ENCODE results near the gene TRIM58. TPM values are rescaled to one million over a fixed set of nuclear protein-coding genes. Genes with fewer than 3 reads are reported as not detected.

Gene TRIM58
- total RNA-seq, 1 experiment from 2014 or later, result not detected

DNA sequence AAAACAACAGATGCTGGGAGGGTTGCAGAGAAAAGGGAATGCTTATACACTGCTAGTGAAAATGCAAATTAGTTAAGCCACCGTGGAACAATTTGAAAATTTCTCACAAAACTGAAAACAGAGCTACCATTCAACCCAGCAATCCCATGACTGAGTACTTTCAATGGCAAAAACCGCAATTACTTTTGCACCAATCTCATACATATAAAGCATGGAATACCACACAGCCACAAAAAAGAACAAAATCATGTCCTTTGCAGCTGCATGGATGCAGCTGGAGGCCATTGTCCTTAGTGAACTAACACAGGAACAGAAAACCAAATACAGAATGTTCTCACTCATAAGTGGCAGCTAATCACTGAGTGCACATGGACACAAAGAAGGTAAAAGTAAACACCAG lies 56.8 kb downstream of the TRIM58 start:
- TF ChIP-seq, protein P1, sequence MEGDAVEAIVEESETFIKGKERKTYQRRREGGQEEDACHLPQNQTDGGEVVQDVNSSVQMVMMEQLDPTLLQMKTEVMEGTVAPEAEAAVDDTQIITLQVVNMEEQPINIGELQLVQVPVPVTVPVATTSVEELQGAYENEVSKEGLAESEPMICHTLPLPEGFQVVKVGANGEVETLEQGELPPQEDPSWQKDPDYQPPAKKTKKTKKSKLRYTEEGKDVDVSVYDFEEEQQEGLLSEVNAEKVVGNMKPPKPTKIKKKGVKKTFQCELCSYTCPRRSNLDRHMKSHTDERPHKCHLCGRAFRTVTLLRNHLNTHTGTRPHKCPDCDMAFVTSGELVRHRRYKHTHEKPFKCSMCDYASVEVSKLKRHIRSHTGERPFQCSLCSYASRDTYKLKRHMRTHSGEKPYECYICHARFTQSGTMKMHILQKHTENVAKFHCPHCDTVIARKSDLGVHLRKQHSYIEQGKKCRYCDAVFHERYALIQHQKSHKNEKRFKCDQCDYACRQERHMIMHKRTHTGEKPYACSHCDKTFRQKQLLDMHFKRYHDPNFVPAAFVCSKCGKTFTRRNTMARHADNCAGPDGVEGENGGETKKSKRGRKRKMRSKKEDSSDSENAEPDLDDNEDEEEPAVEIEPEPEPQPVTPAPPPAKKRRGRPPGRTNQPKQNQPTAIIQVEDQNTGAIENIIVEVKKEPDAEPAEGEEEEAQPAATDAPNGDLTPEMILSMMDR (IDR thresholded peaks at IDR 0.05; ENCODE audit: unreplicated experiment), result no peak
- no peak for DNase-seq
- Mint-ChIP-seq H3K36me3 (ENCODE audit: insufficient read depth, unreplicated experiment) (no peaks in the 10 kb centered on the region), H3K27me3 (ENCODE audit: unreplicated experiment) (no peaks in the 10 kb centered on the region), H3K4me3 (ENCODE audit: low read depth, unreplicated experiment) (no peak overlapping the region), H3K9me3 (ENCODE audit: low read depth, unreplicated experiment) (peaks cover 26% of the 10 kb centered on the region), H3K27ac (ENCODE audit: unreplicated experiment) (no peak overlapping the region), H3K4me1 (ENCODE audit: low read depth, unreplicated experiment) (no peaks in the 10 kb centered on the region)
- CTCF ChIA-PET, result no interaction called here
- BruUV-seq (replicated peaks), result no TSS peak
- intact Hi-C loops (cut with micrococcal nuclease; ENCODE audit: unreplicated experiment), result no loop called here

DNA sequence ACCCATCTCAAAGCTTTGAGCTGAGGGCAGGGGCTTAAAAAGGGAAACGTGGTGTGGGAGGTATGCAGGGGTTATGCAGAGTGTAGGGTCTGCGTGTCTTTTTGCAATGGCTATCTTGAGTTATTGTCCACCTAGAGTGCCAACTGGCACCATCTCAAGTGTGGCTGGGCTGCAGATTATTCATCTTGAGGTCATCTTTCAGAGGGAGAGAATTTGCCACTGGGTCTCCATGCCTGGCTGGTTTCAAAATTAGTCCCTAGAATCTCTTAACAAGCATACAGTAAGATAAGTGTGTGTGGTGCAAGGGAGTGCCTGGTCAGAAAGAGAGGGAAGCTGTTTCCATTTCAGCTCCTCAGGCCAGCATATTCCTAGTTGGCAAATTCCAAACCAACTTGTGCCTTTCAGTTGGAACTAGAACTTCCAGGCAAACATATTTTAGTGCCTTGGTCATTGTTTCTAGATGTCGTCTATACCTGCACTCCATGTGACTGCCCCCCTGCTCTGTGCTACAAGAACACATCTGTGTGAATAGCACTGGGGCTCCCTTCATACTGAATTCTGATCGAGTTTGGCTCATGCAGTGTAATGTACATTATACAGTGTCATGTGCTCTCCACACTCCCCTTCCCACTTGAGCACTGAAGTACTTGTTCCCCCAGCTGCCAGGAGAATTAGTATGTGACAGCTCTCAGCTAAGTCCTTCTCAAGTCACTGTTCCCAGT lies 58.1 kb downstream of the TRIM58 start:
- no TSS peak for BruUV-seq (replicated peaks)
- no peaks in the 10 kb centered on the region for H3K36me3 Mint-ChIP-seq (ENCODE audit: insufficient read depth, unreplicated experiment)
- H3K9me3 Mint-ChIP-seq (ENCODE audit: low read depth, unreplicated experiment), result peaks cover 24% of the 10 kb centered on the region
- intact Hi-C loops (cut with micrococcal nuclease; ENCODE audit: unreplicated experiment), result no loop called here
- H3K4me1 Mint-ChIP-seq (ENCODE audit: low read depth, unreplicated experiment), result no peaks in the 10 kb centered on the region
- DNase-seq, result no peak
- H3K27ac Mint-ChIP-seq (ENCODE audit: unreplicated experiment), result no peak overlapping the region
- TF ChIP-seq, protein P1 (IDR thresholded peaks at IDR 0.05; ENCODE audit: unreplicated experiment), result no peak
- CTCF ChIA-PET, result no interaction called here
- no peaks in the 10 kb centered on the region for H3K27me3 Mint-ChIP-seq (ENCODE audit: unreplicated experiment)
- no peak overlapping the region for H3K4me3 Mint-ChIP-seq (ENCODE audit: low read depth, unreplicated experiment)

DNA sequence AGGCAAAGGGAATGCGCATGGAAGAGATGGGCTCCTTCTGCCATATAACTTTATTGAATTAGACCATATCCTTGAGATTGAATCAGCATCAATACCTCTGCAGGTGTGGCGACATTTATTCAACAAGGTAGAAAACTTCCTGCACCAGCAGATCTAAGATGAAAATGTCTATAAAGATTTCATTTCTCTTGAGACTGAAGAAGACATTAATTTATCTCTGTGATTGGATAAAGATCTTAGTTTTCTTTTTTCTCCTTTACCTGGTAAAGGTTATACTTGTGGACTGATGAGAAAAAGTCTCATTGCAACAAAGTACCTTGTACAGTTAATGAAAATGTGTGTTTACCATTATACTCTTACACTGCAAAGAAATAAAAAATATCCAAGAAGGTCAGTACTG lies 63.0 kb downstream of the TRIM58 start, which contains the start of gene OR2T8:
Gene OR2T8, plus strand, starts transcription at position 301 of the 400 bp plus-strand sequence. CDS start 766 bp downstream, outside the sequence.
- BruUV-seq (replicated peaks), result no TSS peak
- no peak within 1 kb of the TSS for H3K4me3 Mint-ChIP-seq (ENCODE audit: low read depth, unreplicated experiment)
- H3K27ac Mint-ChIP-seq (ENCODE audit: unreplicated experiment), result no peak within 1 kb of the TSS
- TF ChIP-seq, protein P1 (IDR thresholded peaks at IDR 0.05; ENCODE audit: unreplicated experiment), result no peak
- no peak for DNase-seq
- intact Hi-C loops (cut with micrococcal nuclease; ENCODE audit: unreplicated experiment), result no loop called here
- no peaks in the 10 kb centered on the region for H3K27me3 Mint-ChIP-seq (ENCODE audit: unreplicated experiment)
- H3K4me1 Mint-ChIP-seq (ENCODE audit: low read depth, unreplicated experiment), result no peaks in the 10 kb centered on the region
- H3K9me3 Mint-ChIP-seq (ENCODE audit: low read depth, unreplicated experiment), result peaks cover 20% of the 10 kb centered on the region
- CTCF ChIA-PET, result no interaction called here
- H3K36me3 Mint-ChIP-seq (ENCODE audit: insufficient read depth, unreplicated experiment), result no peaks in the 10 kb centered on the region

GRCh38 chr1:247923941-247924340 lies 67.0 kb downstream of the TRIM58 start:
- Mint-ChIP-seq H3K4me3 (ENCODE audit: low read depth, unreplicated experiment) (no peak overlapping the region), H3K36me3 (ENCODE audit: insufficient read depth, unreplicated experiment) (no peaks in the 10 kb centered on the region), H3K4me1 (ENCODE audit: low read depth, unreplicated experiment) (no peaks in the 10 kb centered on the region), H3K9me3 (ENCODE audit: low read depth, unreplicated experiment) (peaks cover 21% of the 10 kb centered on the region), H3K27ac (ENCODE audit: unreplicated experiment) (no peak overlapping the region), H3K27me3 (ENCODE audit: unreplicated experiment) (no peaks in the 10 kb centered on the region)
- TF ChIP-seq, protein P1 (IDR thresholded peaks at IDR 0.05; ENCODE audit: unreplicated experiment), result no peak
- no TSS peak for BruUV-seq (replicated peaks)
- CTCF ChIA-PET, result no interaction called here
- no peak for DNase-seq
- intact Hi-C loops (cut with micrococcal nuclease; ENCODE audit: unreplicated experiment), result no loop called here
